Measurements from ENCODE around the gene CIDEB. TPM values are rescaled to one million over a fixed set of nuclear protein-coding genes. Genes with fewer than 3 reads are reported as not detected.

The CIDEB gene
- total and polyA plus RNA-seq, 4 donors = 3.3 to 17.2 (median 13.0) TPM

- Histone ChIP-seq H3K4me1 (ENCODE audit: control insufficient read depth in 1 of 2, insufficient read depth in 2 of 2, low read length in 2 of 2) (no peaks in the 10 kb centered on the region), H3K27ac (ENCODE audit: low read depth in 1 of 2, low read length in 2 of 2) (no peak overlapping the region), H3K9me3 (ENCODE audit: control insufficient read depth, low read length) (no peaks in the 10 kb centered on the region), H3K27me3 (ENCODE audit: control insufficient read depth in 1 of 2, insufficient read depth in 2 of 2, low read length in 1 of 2) (no peaks in the 10 kb centered on the region), H3K4me3 (ENCODE audit: low read length in 2 of 2) (no peak overlapping the region), H3K36me3 (ENCODE audit: control insufficient read depth in 1 of 2, insufficient read depth in 2 of 2, low read length in 1 of 2) (no peaks in the 10 kb centered on the region)
- DNase-seq = no peak
- intact Hi-C loops (cut with DNase I) = no loop called here
- 58% methylated on average over 1 of the region's 1 CpG for WGBS, 2 donors
- no peak for ATAC-seq (ENCODE audit: low FRiP score)
Observed at GRCh38 chr14:24347134-24347533, 39.4 kb upstream of the CIDEB start.

- DNase-seq (no peak), ATAC-seq (ENCODE audit: low FRiP score) (no peak)
- Histone ChIP-seq H3K4me3 (ENCODE audit: low read length in 2 of 2) (no peak overlapping the region), H3K9me3 (ENCODE audit: control insufficient read depth, low read length) (no peaks in the 10 kb centered on the region), H3K4me1 (ENCODE audit: control insufficient read depth in 1 of 2, insufficient read depth in 2 of 2, low read length in 2 of 2) (no peaks in the 10 kb centered on the region), H3K27ac (ENCODE audit: low read depth in 1 of 2, low read length in 2 of 2) (no peak overlapping the region), H3K27me3 (ENCODE audit: control insufficient read depth in 1 of 2, insufficient read depth in 2 of 2, low read length in 1 of 2) (no peaks in the 10 kb centered on the region), H3K36me3 (ENCODE audit: control insufficient read depth in 1 of 2, insufficient read depth in 2 of 2, low read length in 1 of 2) (no peaks in the 10 kb centered on the region)
- intact Hi-C loops (cut with DNase I) = no loop called here
- 75 to 77% methylated on average over 7 of the region's 7 CpGs for WGBS, 2 donors
Observed at GRCh38 chr14:24343795-24344660, 36.3 kb upstream of the CIDEB start.

GRCh38 chr14:24342889-24343288, 35.1 kb upstream of the CIDEB start:
- no peaks in the 10 kb centered on the region for H3K27me3 ChIP-seq (ENCODE audit: control insufficient read depth in 1 of 2, insufficient read depth in 2 of 2, low read length in 1 of 2)
- WGBS, 2 donors = 96 to 97% methylated on average over 4 of the region's 4 CpGs
- H3K4me1 ChIP-seq (ENCODE audit: control insufficient read depth in 1 of 2, insufficient read depth in 2 of 2, low read length in 2 of 2) = no peaks in the 10 kb centered on the region
- no peaks in the 10 kb centered on the region for H3K36me3 ChIP-seq (ENCODE audit: control insufficient read depth in 1 of 2, insufficient read depth in 2 of 2, low read length in 1 of 2)
- no peak overlapping the region for H3K4me3 ChIP-seq (ENCODE audit: low read length in 2 of 2)
- H3K9me3 ChIP-seq (ENCODE audit: control insufficient read depth, low read length) = no peaks in the 10 kb centered on the region
- no peak for ATAC-seq (ENCODE audit: low FRiP score)
- no peak for DNase-seq
- intact Hi-C loops (cut with DNase I) = no loop called here
- H3K27ac ChIP-seq (ENCODE audit: low read depth in 1 of 2, low read length in 2 of 2) = no peak overlapping the region

GRCh38 chr14:24340606-24341005, 32.8 kb upstream of the CIDEB start:
- DNase-seq = no peak
- no peak overlapping the region for H3K4me3 ChIP-seq (ENCODE audit: low read length in 2 of 2)
- no peak for ATAC-seq (ENCODE audit: low FRiP score)

GRCh38 chr14:24339284-24340151, 31.7 kb upstream of the CIDEB start, which contains the start of gene RIPK3:
Gene RIPK3, minus strand, starts transcription at chr14:24339991. Its CDS starts 165 bp downstream, at chr14:24339826.
- WGBS, 2 donors = 22 to 23% methylated on average over 51 of the region's 51 CpGs
- ATAC-seq (ENCODE audit: low FRiP score) = peak; percentile 54
- DNase-seq = peak; percentile 66 to 81
- Histone ChIP-seq H3K9me3 (ENCODE audit: control insufficient read depth, low read length) (no peaks in the 10 kb centered on the region), H3K4me1 (ENCODE audit: control insufficient read depth in 1 of 2, insufficient read depth in 2 of 2, low read length in 2 of 2) (no peaks in the 10 kb centered on the region), H3K4me3 (ENCODE audit: low read length in 2 of 2) (no peak within 1 kb of the TSS), H3K27me3 (ENCODE audit: control insufficient read depth in 1 of 2, insufficient read depth in 2 of 2, low read length in 1 of 2) (no peaks in the 10 kb centered on the region), H3K36me3 (ENCODE audit: control insufficient read depth in 1 of 2, insufficient read depth in 2 of 2, low read length in 1 of 2) (no peaks in the 10 kb centered on the region), H3K27ac (ENCODE audit: low read depth in 1 of 2, low read length in 2 of 2) (no peak within 1 kb of the TSS)
- intact Hi-C loops (cut with DNase I) = no loop called here

More at GRCh38 chr14:24340606-24341005, 32.8 kb upstream of the CIDEB start:
- Histone ChIP-seq H3K4me1 (ENCODE audit: control insufficient read depth in 1 of 2, insufficient read depth in 2 of 2, low read length in 2 of 2) (no peaks in the 10 kb centered on the region), H3K9me3 (ENCODE audit: control insufficient read depth, low read length) (no peaks in the 10 kb centered on the region), H3K36me3 (ENCODE audit: control insufficient read depth in 1 of 2, insufficient read depth in 2 of 2, low read length in 1 of 2) (no peaks in the 10 kb centered on the region), H3K27ac (ENCODE audit: low read depth in 1 of 2, low read length in 2 of 2) (no peak overlapping the region), H3K27me3 (ENCODE audit: control insufficient read depth in 1 of 2, insufficient read depth in 2 of 2, low read length in 1 of 2) (no peaks in the 10 kb centered on the region)
- intact Hi-C loops (cut with DNase I) = no loop called here
- WGBS, 2 donors = 97 to 100% methylated on average over 1 of the region's 1 CpG

- no peaks in the 10 kb centered on the region for H3K4me1 ChIP-seq (ENCODE audit: control insufficient read depth in 1 of 2, insufficient read depth in 2 of 2, low read length in 2 of 2)
- H3K36me3 ChIP-seq (ENCODE audit: control insufficient read depth in 1 of 2, insufficient read depth in 2 of 2, low read length in 1 of 2) = no peaks in the 10 kb centered on the region
- no peaks in the 10 kb centered on the region for H3K9me3 ChIP-seq (ENCODE audit: control insufficient read depth, low read length)
- intact Hi-C loops (cut with DNase I) = no loop called here
- no peak overlapping the region for H3K4me3 ChIP-seq (ENCODE audit: low read length in 2 of 2)
- 88 to 91% methylated on average over 14 of the region's 14 CpGs for WGBS, 2 donors
- no peak for DNase-seq
- no peak overlapping the region for H3K27ac ChIP-seq (ENCODE audit: low read depth in 1 of 2, low read length in 2 of 2)
- no peak for ATAC-seq (ENCODE audit: low FRiP score)
- no peaks in the 10 kb centered on the region for H3K27me3 ChIP-seq (ENCODE audit: control insufficient read depth in 1 of 2, insufficient read depth in 2 of 2, low read length in 1 of 2)
Observed at GRCh38 chr14:24338843-24339242, 31.1 kb upstream of the CIDEB start.

GRCh38 chr14:24337824-24338175, 30.0 kb upstream of the CIDEB start:
- H3K27me3 ChIP-seq (ENCODE audit: control insufficient read depth in 1 of 2, insufficient read depth in 2 of 2, low read length in 1 of 2) = no peaks in the 10 kb centered on the region
- 91 to 94% methylated on average over 8 of the region's 8 CpGs for WGBS, 2 donors
- H3K27ac ChIP-seq (ENCODE audit: low read depth in 1 of 2, low read length in 2 of 2) = no peak overlapping the region
- DNase-seq = no peak
- intact Hi-C loops (cut with DNase I) = no loop called here
- H3K4me1 ChIP-seq (ENCODE audit: control insufficient read depth in 1 of 2, insufficient read depth in 2 of 2, low read length in 2 of 2) = no peaks in the 10 kb centered on the region
- no peak overlapping the region for H3K4me3 ChIP-seq (ENCODE audit: low read length in 2 of 2)
- ATAC-seq (ENCODE audit: low FRiP score) = no peak
- H3K36me3 ChIP-seq (ENCODE audit: control insufficient read depth in 1 of 2, insufficient read depth in 2 of 2, low read length in 1 of 2) = no peaks in the 10 kb centered on the region
- H3K9me3 ChIP-seq (ENCODE audit: control insufficient read depth, low read length) = no peaks in the 10 kb centered on the region

GRCh38 chr14:24337144-24337823, 29.5 kb upstream of the CIDEB start:
- H3K27me3 ChIP-seq (ENCODE audit: control insufficient read depth in 1 of 2, insufficient read depth in 2 of 2, low read length in 1 of 2) = no peaks in the 10 kb centered on the region
- H3K4me1 ChIP-seq (ENCODE audit: control insufficient read depth in 1 of 2, insufficient read depth in 2 of 2, low read length in 2 of 2) = no peaks in the 10 kb centered on the region
- intact Hi-C loops (cut with DNase I) = no loop called here
- H3K9me3 ChIP-seq (ENCODE audit: control insufficient read depth, low read length) = no peaks in the 10 kb centered on the region
- ATAC-seq (ENCODE audit: low FRiP score) (no peak), DNase-seq (no peak)
- no peaks in the 10 kb centered on the region for H3K36me3 ChIP-seq (ENCODE audit: control insufficient read depth in 1 of 2, insufficient read depth in 2 of 2, low read length in 1 of 2)
- H3K4me3 ChIP-seq (ENCODE audit: low read length in 2 of 2) = no peak overlapping the region
- no peak overlapping the region for H3K27ac ChIP-seq (ENCODE audit: low read depth in 1 of 2, low read length in 2 of 2)
- WGBS, 2 donors = 89 to 95% methylated on average over 7 of the region's 7 CpGs

Measured in aorta (tissue), 5 donors.